DND-41 (cell line): ENCODE data around the gene HSPA12A.

Experiments
- CTCF ChIP-seq: IDR thresholded peaks from 2 replicates; pipeline ENCODE4 v1.5.1; 2012; ENCODE audit warnings: borderline replicate concordance, low read length, moderate library complexity, mild to moderate bottlenecking; ENCODE audit not compliant: poor library complexity, severe bottlenecking; ENCODE audit errors: extremely low read depth
- EZH2 ChIP-seq: IDR thresholded peaks from 3 replicates; pipeline ENCODE4 v1.6.1; 2012; ENCODE audit warnings: borderline replicate concordance, low read depth, mild to moderate bottlenecking, moderate library complexity, low read length, inconsistent platforms; ENCODE audit not compliant: severe bottlenecking

GRCh38 chr10:116753759-116754158, 11.4 kb upstream of the HSPA12A start:
- TF ChIP-seq CTCF (no peak), EZH2 (no peak)
